ENCODE results near the gene ZNF668. TPM values are rescaled to one million over a fixed set of nuclear protein-coding genes. Genes with fewer than 3 reads are reported as not detected.

ZNF668 gene
- total and polyA plus RNA-seq, 2 experiments from 2014 or later: 6.2 to 13.1 TPM

DNA sequence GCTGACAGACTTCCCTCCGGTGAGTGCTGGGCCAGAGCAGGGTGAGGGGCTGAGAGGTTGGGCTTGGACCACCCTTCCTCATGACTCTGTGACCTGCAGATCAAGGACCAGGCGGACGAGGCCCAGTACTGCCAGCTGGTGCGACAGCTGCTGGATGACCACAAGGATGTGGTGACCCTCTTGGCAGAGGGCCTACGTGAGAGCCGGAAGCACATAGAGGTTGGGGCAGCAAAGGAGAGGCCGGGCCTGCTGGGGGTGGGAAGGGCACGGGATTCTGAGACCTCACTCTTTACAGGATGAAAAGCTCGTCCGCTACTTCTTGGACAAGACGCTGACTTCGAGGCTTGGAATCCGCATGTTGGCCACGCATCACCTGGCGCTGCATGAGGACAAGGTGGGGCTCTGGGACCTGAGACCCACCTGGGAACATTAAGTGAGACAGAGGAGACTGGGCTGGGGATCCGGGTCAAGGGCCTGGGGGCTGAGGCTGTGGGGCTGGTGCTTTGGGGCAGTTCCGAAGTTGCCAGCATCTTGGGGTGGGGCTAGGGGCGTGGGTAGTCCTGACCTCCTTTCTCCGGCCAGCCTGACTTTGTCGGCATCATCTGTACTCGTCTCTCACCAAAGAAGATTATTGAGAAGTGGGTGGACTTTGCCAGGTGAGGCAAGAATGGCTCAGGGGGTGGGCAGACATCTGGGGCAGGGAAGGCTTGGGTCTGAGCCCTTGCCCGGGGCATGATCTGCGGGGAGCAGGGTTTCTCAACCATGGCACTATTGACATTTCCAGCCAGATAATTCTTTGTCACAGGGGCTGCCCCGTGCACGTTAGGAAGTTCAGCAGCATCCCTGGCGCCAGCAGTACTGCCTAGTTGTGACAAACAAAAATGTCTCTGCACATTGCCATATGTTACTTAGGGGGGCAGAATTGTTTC lies 36.3 kb upstream of the ZNF668 start:
- Histone ChIP-seq H3K27me3 (ENCODE audit: insufficient read depth) (no peaks in the 10 kb centered on the region), H3K4me2 (no peak overlapping the region), H3K27ac (ENCODE audit: low read depth) (no peak overlapping the region), H3K36me3 (ENCODE audit: insufficient read depth) (no peaks in the 10 kb centered on the region), H3F3A (replicated peaks; ENCODE audit: low read depth) (peaks cover 15% of the 10 kb centered on the region; the same call in 1 of the 2 replicates), H2AFZ (no peak overlapping the region), H4K20me1 (replicated peaks; ENCODE audit: insufficient read depth) (peaks cover 7% of the 10 kb centered on the region), H3K9me2 (ENCODE audit: insufficient read depth) (no peaks in the 10 kb centered on the region), H3K4me3 (no peak overlapping the region), H3K79me2 (replicated peaks; ENCODE audit: insufficient read depth) (no peaks in the 10 kb centered on the region), H3K4me1 (ENCODE audit: insufficient read depth) (peaks cover 6% of the 10 kb centered on the region; the same call in 1 of the 2 replicates)
- DNase-seq (ENCODE audit: low spot score): no peak
- Mint-ChIP-seq H3K27me3 (ENCODE audit: insufficient read depth, low read depth, poor library complexity) (peaks cover 18% of the 10 kb centered on the region), H3K4me3 (peak overlapping the region; percentile 8; the same call in 1 of the 3 replicates), H3K36me3 (ENCODE audit: low read depth) (peaks cover 26% of the 10 kb centered on the region), H3K4me1 (peaks cover 9% of the 10 kb centered on the region; the same call in 1 of the 3 replicates), H3K9me3 (peaks cover 4% of the 10 kb centered on the region), H3K27ac (no peak overlapping the region)
- TF ChIP-seq ZNF331 (CRISPR knock-in tag; IDR thresholded peaks at IDR 0.05; ENCODE audit: low read depth) (no peak), ETS1 (IDR thresholded peaks at IDR 0.05) (no peak), EZH2phosphoT487 (IDR thresholded peaks at IDR 0.05; ENCODE audit: unreplicated experiment) (no peak), ZNF114 (CRISPR knock-in tag; IDR thresholded peaks at IDR 0.05) (no peak), JUNB (IDR thresholded peaks at IDR 0.05; ENCODE audit: unreplicated experiment) (no peak), CREB1 (CRISPR knock-in tag; IDR thresholded peaks at IDR 0.05; ENCODE audit: low read depth) (no peak), EZH2 (IDR thresholded peaks at IDR 0.05; ENCODE audit: low read depth, unreplicated experiment) (no peak), POLR2AphosphoS5 (IDR thresholded peaks at IDR 0.05; ENCODE audit: low read depth) (no peak), CTCF (conservative IDR thresholded peaks at IDR 0.05; ENCODE audit: low read depth in 2 of 2) (no peak), REST (IDR thresholded peaks at IDR 0.05; ENCODE audit: unreplicated experiment) (no peak), STAT1 (IDR thresholded peaks at IDR 0.05; ENCODE audit: unreplicated experiment) (no peak), NANOG (IDR thresholded peaks at IDR 0.05; ENCODE audit: borderline replicate concordance) (no peak)
- TF ChIP-seq, protein P1, sequence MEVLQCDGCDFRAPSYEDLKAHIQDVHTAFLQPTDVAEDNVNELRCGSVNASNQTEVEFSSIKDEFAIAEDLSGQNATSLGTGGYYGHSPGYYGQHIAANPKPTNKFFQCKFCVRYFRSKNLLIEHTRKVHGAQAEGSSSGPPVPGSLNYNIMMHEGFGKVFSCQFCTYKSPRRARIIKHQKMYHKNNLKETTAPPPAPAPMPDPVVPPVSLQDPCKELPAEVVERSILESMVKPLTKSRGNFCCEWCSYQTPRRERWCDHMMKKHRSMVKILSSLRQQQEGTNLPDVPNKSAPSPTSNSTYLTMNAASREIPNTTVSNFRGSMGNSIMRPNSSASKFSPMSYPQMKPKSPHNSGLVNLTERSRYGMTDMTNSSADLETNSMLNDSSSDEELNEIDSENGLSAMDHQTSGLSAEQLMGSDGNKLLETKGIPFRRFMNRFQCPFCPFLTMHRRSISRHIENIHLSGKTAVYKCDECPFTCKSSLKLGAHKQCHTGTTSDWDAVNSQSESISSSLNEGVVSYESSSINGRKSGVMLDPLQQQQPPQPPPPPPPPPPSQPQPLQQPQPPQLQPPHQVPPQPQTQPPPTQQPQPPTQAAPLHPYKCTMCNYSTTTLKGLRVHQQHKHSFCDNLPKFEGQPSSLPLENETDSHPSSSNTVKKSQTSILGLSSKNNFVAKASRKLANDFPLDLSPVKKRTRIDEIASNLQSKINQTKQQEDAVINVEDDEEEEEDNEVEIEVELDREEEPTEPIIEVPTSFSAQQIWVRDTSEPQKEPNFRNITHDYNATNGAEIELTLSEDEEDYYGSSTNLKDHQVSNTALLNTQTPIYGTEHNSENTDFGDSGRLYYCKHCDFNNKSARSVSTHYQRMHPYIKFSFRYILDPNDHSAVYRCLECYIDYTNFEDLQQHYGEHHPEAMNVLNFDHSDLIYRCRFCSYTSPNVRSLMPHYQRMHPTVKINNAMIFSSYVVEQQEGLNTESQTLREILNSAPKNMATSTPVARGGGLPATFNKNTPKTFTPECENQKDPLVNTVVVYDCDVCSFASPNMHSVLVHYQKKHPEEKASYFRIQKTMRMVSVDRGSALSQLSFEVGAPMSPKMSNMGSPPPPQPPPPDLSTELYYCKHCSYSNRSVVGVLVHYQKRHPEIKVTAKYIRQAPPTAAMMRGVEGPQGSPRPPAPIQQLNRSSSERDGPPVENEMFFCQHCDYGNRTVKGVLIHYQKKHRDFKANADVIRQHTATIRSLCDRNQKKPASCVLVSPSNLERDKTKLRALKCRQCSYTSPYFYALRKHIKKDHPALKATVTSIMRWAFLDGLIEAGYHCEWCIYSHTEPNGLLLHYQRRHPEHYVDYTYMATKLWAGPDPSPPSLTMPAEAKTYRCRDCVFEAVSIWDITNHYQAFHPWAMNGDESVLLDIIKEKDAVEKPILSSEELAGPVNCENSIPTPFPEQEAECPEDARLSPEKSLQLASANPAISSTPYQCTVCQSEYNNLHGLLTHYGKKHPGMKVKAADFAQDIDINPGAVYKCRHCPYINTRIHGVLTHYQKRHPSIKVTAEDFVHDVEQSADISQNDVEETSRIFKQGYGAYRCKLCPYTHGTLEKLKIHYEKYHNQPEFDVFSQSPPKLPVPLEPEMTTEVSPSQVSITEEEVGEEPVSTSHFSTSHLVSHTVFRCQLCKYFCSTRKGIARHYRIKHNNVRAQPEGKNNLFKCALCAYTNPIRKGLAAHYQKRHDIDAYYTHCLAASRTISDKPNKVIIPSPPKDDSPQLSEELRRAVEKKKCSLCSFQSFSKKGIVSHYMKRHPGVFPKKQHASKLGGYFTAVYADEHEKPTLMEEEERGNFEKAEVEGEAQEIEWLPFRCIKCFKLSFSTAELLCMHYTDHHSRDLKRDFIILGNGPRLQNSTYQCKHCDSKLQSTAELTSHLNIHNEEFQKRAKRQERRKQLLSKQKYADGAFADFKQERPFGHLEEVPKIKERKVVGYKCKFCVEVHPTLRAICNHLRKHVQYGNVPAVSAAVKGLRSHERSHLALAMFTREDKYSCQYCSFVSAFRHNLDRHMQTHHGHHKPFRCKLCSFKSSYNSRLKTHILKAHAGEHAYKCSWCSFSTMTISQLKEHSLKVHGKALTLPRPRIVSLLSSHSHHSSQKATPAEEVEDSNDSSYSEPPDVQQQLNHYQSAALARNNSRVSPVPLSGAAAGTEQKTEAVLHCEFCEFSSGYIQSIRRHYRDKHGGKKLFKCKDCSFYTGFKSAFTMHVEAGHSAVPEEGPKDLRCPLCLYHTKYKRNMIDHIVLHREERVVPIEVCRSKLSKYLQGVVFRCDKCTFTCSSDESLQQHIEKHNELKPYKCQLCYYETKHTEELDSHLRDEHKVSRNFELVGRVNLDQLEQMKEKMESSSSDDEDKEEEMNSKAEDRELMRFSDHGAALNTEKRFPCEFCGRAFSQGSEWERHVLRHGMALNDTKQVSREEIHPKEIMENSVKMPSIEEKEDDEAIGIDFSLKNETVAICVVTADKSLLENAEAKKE (CRISPR knock-in tag; IDR thresholded peaks at IDR 0.05): no peak
- no peak for ATAC-seq
